Stimulated activated naive CD8-positive, alpha-beta T cell treated with anti-CD3 and anti-CD28 coated beads, Interleukin-15, Interleukin-2, amounts not matched to agents 100 U/mL and 50 U/mL, for 24 hours (primary cell): ENCODE measurements around the gene DCAF8.
"Not testable (repeated sequence)": the region's sequence is repeated elsewhere in the genome, so short reads cannot be mapped to it uniquely, and the experiment has no call there.

ENCODE experiments used
- ATAC-seq: fragments of 150-1000 bp; cut with Tn5 transposase; one replicate; pipeline ENCODE4 v1.10.0; 2021
- DNase-seq: peaks from one replicate; pipeline ENCODE4 v3.0.0; 2021

The DCAF8 gene

DNA sequence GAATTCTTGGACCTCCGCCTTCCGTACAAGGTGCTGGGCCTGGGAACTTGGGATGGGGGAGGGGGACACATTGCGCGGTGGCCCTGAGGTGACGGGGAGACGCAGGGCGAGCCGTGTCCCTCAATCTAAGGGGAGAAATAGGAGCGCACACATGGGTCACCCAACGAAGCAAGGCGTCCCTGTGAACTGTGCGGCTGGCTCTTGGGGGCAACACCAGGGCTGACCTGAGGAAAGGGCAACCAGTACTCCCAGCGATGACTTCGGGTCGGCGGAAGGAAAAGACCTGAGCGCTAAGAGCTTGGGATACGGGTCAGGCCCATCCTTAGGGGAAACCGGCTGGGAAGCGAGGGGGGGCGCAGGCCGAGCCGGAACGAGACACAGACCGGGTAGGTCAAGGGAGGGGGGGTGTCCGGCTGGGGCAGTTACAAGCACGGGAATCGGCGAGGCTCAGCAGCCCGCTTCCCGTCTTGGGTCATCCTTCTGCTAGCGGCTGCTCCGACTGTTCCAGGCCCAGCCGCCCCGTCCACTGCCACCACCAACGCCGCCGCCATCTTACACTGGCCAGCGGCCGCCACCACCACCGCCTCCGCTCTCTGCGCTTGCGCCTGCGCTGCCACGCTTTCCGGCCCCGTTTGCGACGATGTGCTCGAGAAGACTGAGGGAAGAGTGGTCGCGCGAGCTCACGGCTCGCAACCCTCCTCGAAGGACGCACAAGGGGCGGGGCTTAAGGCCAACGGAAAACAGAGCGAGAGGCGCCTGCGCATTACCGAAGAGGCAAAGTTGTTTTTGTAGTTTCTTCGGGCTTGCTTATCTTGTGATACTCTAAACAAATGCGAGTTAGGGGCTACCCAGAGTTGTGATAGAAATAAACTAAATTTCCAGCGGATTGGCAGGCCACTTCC lies at the start of gene DCAF8:
Gene DCAF8, minus strand, starts transcription at position 657 of the 902 bp plus-strand sequence. CDS start 18,541 bp downstream, outside the sequence.
- ATAC-seq (peak; percentile 90), DNase-seq (peak; percentile 99)

DNA sequence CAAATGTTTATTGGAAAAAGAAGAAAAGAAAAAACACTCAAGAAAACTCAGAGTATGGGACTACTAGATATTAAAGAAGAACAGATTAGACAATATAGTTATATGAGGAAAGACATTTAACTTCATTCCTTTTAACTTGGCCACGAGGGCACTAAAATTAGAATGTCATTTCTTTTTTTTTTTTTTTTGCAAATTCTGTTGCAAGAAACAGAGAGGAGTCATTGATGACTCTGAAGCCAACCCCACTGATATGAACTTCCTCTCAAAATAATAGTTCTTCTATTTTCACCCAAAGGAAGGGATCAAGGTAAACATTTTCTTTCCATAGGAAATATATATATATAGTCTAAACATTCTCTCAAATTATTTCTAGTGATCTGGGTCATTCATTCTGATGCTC lies 47.2 kb upstream of the DCAF8 start:
- ATAC-seq (no peak), DNase-seq (no peak)

DNA sequence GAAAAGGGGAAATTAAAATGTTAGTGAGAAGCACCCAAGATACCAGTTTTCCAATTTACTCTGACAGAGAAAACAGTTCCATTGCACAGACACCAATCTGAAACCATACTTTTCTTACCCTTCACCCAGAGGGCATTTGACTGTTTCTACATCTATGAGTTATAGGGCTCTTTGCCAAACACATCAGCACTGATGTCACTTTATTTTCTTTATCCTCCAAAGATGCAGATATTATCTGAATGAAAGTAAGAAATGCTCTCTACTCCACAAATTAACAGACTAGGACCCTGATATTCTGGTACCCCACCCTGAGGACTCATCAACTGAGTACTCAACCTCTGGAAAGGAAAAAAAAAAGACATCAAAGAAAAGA lies 46.8 kb upstream of the DCAF8 start:
- DNase-seq (no peak), ATAC-seq (no peak)

DNA sequence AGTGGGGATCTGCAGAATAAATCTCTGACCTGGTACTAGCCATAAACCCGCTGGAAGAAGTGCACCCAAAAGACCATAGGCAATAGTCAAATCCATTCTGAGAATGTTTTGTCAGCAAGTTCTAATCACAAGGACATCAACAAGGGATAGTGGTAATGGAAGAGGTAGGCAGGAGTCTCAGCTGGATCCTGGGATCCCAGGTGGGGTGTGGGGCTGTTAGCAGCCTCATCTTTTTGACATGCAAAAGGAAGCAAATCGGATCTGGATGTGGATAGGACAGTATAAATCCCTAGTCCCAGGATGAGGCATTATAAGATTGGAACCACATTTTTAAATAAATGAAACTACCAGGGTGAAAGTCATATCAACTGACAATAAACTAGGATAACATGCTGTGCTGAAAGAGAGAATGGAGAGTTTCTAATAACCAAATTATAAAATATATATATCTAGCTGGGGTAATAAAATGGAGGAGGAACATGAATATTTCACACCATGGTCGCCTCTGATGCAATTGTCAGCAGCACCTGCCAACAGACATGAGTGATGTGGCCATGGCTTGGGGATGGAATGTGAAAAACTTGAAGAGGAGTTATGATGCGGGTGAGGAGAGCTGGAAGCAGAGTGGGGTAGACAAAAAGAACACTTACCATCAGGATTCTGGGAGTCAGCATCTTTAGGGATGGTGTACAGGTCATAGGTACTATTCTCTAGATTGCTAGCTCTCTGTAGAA lies 46.3 kb upstream of the DCAF8 start:
- no peak for DNase-seq

DNA sequence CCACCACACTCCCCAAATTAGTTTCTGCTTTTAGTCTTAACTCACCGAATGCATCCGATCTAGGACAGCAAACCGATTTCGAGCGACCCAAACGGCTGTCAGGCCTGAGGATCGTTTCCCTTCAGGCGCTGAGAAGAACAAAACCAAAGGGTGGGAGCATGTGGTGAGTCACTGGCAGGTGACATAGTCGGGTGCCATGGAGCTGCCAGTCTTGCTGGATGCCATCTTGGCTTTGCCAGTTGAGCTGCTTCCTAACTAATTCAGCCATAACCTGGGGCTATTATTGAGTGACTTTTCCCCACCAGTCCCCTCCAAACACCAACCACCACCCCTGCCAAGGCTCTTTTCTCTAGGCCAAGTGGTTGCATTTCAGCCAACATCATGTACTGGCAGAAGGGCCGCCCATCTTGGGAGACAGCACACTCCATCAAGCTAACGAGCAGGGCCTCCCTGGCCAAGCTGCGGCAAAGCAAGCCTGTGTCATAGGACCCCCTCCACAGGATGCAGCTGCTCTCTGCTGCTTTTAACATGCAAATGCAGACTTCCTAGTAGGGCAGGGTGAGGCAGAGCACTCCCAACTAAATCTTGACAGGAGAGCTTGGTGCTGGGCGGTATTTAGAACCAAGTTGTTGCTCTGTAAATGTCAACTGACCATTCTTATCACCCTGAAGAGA lies 44.9 kb upstream of the DCAF8 start:
- DNase-seq = no peak
- no peak for ATAC-seq

More for the DNA sequence above, 46.3 kb upstream of the DCAF8 start:
- ATAC-seq = no peak

DNA sequence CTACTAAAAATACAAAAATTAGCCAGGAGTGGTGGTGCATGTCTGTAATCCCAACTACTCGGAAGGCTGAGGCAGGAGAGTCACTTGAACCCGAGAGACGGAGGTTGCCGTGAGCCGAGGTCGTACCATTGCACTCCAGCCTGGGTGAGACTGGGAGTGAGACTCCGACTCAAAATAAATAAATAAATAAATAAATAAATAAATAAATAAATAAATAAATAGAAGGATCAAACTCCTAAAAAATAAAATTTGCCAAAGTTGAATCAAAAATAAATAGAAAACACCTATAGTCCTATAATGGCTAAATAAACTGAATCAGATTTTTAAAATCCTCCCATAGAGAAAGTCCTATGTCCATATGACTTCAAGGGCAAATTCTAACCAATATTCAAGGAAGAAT lies 37.8 kb upstream of the DCAF8 start:
- DNase-seq (no peak), ATAC-seq (no peak)

DNA sequence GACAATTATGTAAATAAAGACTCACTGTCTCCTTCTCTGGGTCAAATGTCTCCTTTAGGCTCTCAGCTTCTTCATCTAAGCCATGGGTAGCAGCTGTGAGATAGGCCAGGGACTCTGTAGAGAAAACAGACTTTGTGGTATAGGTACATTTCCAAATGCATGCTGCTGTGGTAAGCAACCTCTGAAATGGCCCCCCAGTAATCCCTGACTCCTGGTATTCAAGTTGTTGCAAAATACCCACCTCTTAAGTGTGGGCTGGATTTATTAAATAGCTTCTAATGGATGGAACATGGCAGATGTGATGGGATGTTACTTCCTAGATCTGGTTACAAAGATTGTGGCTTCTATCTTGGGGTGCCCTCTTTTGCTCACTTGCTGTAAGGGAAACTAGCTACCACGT lies 33.7 kb upstream of the DCAF8 start:
- DNase-seq (no peak), ATAC-seq (no peak)

DNA sequence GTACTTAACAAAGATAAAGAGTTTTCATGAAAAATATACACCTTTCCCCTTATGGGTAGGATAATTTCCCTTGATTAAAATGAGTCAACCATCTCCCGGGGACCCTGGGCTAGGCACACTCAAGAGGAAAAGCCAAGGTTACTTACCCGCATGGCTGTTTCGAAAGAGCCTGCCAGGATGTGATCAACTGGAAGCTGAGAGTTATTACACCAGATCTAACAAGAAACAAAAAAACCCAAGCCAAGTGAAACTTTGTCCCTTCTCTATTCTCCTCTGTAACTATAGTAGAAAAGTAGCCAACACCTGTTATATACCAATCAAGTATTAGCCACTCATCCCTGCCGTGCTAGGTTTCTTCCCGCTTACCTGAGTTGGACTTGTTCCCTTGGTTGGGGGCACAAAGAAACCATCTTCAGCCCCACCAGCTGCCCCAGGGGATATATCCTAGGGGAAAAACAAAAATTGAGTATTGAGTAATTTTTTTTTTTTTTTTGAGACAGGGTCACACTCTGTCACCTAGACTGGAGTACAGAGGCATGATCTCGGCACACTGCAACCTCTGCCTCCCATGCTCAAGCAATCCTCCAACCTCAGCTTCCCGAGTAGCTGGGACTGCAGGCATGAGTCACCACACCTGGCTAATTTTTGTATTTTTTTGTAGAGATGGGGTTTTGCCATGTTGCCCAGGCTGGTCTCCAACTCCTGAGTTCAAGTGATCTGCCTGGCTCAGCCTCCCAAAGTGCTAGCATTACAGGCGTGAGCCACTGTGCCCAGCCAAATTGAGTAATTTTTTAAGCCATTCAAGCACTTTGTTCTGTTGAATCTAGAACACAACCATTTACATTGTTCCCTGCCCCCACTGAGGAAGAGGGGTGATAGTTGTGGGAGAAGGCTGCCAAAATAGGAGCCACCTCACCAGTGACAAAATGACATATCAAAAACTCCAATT lies 30.9 kb upstream of the DCAF8 start:
- ATAC-seq (no peak), DNase-seq (no peak)

DNA sequence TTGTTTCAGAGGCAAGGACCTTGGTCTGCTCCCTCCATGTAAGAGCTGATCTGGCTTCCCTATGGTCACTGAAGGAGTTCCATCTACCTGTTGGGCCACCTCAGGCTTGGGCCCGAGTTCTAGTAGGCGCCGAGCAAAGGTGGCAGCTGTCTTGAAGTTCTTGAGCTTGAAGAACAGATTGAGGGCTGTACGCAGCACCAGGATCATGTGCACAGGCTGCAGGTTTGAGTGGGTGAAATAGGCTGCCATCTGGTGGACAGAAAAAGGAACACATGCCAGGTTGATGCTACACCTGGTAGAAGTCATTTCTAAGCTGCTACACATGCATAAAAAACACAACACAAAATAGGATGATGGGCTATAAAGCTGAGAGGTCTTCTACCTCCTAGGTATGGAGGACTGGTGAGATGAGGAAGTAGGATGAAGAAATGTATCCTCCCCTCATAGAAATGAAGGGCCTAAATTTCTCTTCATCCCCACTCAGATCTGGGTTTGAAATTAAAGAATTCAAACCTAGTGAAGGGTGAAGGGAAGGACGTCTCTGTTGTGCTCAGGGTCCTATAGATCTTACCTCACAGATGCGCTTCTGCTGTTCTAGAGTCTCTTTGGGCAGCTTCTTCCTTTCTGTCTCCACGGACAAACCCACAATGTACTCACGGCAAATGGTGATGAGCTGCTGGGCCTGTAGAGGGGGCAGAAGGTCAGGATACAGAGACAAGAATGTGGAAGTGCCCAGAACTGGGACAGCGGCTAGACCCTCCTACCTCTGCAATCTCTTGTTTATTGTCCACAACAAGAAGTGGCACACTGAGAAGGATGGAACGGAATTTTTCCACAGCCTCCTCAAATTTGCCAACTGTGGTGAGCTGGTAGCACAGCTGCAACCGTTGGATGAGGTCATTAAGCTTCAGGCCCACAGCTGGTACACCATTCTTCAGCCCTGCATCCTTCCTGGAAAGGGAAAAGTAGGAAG lies 29.2 kb upstream of the DCAF8 start:
- peak; percentile 87 for ATAC-seq
- DNase-seq = peak; percentile 54

DNA sequence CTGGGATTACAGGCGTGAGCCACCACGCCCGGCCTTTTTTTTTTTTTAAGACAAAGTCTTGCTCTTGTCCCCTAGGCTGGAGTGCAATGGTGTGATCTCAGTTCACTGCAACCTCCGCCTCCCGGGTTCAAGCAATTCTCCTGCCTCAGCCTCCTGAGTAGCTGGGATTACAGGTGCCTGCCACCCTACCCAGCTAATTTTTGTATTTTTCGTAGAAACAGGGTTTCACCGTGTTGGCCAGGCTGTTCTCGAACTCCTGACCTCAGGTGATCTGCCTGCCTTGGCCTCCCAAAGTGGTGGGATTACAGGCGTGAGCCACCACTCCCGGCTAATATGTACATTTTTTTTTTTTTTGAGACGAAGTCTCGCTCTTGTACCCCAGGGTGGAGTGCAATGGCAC lies 25.4 kb upstream of the DCAF8 start:
- not testable (repeated sequence) for ATAC-seq, DNase-seq

DNA sequence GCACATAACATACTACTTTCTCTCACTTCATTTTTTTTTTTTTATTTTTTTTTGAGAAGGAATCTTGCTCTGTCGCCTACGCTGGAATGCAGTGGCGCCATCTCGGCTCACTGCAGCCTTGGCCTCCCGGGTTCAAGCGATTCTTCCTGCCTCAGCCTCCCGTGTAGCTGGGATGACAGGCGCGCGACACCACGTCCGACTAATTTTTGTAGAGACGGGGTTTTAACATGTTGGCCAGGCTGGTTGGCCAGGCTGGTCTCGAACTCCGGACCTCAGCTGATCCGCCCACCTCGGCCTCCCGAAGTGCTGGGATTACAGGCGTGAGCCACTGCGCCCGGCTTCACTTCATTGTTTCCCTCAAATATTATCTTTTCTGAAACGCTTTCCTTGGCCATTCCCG lies 23.2 kb upstream of the DCAF8 start:
- no peak for ATAC-seq
- DNase-seq = no peak

DNA sequence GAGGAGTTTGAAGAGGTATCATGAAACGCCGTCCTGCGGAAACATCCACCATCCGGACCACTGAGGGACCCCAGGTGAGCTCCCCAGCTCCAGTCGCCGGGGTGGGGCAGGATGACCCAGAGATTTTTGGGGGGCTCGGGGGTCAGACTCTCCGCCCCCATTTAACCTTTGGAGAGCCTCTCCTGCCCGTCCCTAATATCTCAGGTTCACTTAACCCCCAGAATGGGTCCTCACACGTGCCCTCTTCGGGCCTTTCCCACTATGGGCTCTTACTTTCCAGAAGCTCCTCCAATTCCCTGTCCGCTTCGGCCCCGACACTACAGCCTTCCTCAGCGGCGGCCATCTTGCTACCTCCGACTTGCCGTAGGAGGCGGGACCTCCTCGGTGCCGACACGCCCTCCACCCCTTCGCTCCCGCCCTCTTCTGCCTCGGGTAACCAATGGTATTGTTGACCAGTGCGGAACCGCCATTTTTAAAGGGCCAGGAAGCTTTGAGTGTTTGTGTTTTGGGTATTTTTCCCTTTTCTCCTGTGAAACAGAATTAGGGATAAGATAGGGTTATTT lies 22.5 kb upstream of the DCAF8 start, which contains the start of gene PEX19:
Gene PEX19, minus strand, starts transcription at position 352 of the 563 bp plus-strand sequence. Its CDS starts 9 bp downstream, at position 343.
- peak; percentile 100 for ATAC-seq
- DNase-seq = peak; percentile 93

DNA sequence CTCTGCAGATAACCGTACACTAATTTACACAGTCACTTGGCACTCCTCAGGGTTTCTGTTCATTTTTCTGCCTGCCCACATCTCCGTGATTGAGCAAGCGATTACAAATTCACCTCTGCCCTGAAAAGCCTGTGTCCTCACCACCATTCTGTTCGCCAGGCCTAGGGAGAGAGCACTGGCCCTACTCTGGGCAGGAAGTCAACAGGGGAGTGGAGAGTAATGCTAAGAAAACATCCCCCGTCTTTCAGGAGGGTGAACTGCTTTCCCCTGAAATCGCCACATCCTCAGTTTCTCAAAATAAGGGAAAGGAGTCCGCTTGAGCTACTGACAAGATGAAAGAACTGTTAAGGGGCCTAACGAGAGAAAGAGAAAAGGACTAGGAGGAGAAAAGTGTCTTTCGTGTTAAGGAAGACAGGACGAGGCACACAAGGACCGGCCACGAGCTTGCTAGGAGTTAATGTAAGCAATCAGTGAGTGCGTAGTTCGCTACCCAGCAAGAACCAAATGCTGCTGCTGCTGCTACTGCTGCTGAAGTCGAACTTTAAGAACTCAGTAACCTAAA lies 22.0 kb upstream of the DCAF8 start:
- no peak for ATAC-seq
- DNase-seq = peak; percentile 14

DNA sequence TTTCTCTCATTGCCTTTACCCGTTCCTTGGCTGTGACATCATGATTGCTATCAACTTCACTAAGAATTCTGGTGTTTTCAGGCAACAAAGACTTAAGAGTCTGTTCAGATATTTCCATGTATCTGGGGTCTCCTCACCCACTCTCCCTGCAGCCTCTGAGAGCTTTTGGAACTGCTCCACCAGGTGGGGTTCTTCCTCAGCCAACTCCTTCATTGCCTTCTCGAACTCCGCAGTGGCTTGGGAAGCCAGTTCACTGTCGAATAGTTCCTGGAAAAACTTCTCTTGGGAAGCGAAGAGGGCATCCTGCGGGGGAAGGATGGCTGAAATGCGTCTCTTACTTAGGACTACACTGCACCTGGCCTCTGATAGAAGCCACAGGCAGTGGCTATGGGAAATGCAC lies 20.5 kb upstream of the DCAF8 start:
- ATAC-seq (no peak), DNase-seq (no peak)

DNA sequence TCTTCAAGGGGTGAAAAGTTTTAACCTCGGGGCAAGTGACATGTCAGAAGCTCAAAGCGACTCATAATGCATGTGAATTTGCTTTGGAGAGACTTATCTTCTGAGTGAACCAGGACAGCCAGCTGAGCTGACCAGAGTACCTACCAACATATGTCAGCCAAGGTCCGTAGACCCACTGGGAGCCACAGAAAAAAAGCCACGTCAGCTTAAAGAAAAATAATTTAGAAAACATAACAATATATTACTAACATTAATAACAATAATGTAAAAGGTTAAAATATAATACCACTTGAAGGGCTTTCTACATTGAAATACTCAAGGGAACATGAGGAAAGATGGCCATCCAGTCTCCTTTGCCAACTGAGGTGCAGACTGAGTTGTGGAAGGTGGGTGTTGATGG lies 15.6 kb upstream of the DCAF8 start:
- ATAC-seq (no peak), DNase-seq (no peak)

DNA sequence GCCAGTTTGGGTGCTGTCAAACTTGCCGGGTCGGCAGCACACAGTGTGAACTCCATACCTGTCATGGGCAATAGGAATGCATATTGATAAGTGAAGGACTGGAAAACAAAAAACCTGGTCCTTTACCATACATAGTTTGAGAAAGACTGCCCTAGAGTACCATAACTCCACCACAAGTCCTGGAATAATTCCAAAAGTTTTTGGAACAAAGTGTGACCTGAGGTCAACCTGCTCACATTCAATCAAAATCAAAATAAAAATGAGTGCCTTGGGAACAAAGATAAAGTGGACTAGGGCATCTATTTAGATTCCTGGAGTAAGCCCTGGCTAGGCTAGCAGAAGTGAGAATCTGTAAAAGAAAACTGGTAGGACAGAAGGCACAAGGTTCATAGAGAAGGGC lies 15.0 kb upstream of the DCAF8 start:
- DNase-seq (no peak), ATAC-seq (no peak)

DNA sequence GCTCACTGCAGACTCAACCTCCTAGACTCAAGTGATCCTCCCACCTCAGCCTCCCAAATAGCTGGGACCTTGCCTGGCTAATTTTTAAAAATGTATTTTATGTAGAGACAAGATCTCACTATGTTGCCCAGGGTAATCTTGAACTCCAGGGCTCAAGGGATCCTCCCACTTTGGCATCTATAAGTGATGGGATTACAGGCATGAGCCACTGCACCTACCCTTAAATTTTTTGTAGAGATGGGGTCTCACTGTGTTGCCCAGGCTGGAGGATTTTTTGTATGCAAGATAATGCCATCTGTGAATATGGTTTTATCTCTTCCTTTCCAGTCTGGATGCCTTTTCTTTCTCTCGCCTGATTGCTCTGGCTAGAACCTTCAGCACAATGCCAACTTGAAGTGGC lies 8.7 kb upstream of the DCAF8 start:
- no peak for ATAC-seq
- DNase-seq = no peak

DNA sequence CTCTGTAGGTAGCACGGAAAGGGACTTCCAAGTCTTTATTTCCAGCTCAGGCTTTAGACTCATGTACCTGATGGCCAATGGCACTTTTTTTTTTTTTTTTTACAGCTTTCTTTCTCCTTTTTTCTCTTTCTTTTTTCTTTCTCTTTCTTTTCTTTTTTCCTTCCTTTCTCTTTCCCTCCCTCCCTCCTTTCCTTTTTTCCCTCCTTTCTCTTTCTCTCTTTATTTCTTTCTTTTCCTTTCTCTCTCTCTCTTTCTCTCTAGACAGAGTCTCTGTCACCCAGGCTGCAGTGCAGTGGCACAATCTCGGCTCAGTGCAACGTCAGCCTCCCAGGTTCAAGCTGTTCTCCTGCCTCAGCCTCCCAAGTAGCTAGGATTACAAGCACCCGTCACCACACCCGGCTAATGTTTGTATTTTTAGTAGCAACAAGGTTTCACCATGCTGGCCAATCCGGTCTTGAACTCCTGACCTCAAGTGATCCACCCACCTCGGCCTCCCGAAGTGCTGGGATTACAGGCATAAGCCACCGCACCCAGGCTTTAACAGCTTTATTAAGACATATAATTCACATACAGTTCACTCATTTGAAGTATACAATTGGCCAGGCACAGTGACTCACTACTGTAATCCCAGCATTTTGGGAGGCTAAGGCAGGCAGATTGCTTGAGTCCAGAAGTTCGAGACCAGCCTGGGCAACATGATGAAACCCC lies 5.1 kb upstream of the DCAF8 start:
- no peak for ATAC-seq
- DNase-seq = no peak

DNA sequence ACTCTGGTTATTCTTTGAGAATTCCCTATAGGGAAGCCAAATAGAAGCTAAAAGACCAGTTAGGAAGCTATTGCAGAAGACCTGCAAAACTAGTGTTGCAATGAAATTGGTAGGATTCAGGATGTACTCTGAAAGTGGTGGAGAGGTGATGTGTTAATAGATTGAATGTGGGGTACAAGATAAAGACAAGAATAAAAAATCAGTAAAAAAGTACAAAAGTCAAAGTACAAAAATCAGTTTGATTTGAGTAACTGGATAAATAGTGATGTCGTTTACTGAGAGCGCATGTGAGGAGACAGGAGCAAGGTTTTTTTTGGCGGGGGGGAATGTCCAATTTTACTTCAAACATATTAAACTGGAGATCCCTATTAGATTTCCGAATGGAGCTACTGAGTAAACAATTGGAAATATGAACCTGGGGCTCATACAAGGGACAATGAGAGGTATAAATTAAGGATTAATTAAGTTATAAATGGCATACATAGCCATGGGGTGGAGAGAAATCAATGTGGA lies 2.5 kb upstream of the DCAF8 start:
- DNase-seq (no peak), ATAC-seq (no peak)
